HEK293 (cell line): ENCODE data around the gene VAT1L.

ENCODE experiments used
- CTCF ChIA-PET: fragments of 350-600 bp; formaldehyde crosslinking; extraction: SDS; loops from one replicate; lab custom pipeline; 2021; ENCODE audit warnings: antibody characterized with exemption; lab: Yijun Ruan, JAX
- POLR2A ChIA-PET: fragments of 300-600 bp; formaldehyde crosslinking; extraction: SDS; loops from one replicate; lab custom pipeline; 2020; ENCODE audit warnings: antibody characterized with exemption, inconsistent platforms; lab: Yijun Ruan, JAX
- H3K27ac ChIP-seq: fragments of 200-500 bp; sonication (Bioruptor generic); 2 replicates; pipeline ENCODE4 v1.5.1; 2014; ENCODE audit warnings: low read depth, low read length, control low read depth, inconsistent platforms; ENCODE audit errors: extremely low read depth
- H3K36me3 ChIP-seq, 2 experiments: fragments of 200-500 bp in 1 of 2; sonication (Bioruptor generic) in 1 of 2; 1 replicate in 1 of 2; 2 replicates in 1 of 2; pipeline ENCODE4 v1.5.1; 2014 to 2017; ENCODE audit warnings: inconsistent platforms in 2 of 2, low read length in 2 of 2; ENCODE audit not compliant: control insufficient read depth in 2 of 2, insufficient read depth in 1 of 2
- H3K4me1 ChIP-seq: fragments of 200-500 bp; sonication (Bioruptor generic); 2 replicates; pipeline ENCODE4 v1.5.1; 2014; ENCODE audit warnings: mild to moderate bottlenecking, low read length, inconsistent platforms; ENCODE audit not compliant: control insufficient read depth, insufficient read depth
- H3K4me3 ChIP-seq: 2 replicates; pipeline ENCODE4 v1.5.1; 2011; ENCODE audit warnings: low read depth, mild to moderate bottlenecking, control low read depth, low read length, moderate library complexity
- H3K9me3 ChIP-seq: fragments of 200-500 bp; sonication (Bioruptor generic); 2 replicates; pipeline ENCODE4 v1.5.1; 2014; ENCODE audit warnings: low read depth, low read length, inconsistent platforms; ENCODE audit not compliant: control insufficient read depth, insufficient read depth
- BCL11B ChIP-seq: fragments of 450-650 bp; formaldehyde crosslinking; IDR thresholded peaks from 2 replicates; pipeline ENCODE4 v1.5.1; 2016; ENCODE audit warnings: low read depth, missing biosample characterization, missing genetic modification characterization
- ZFHX2 ChIP-seq: fragments of 450-650 bp; formaldehyde crosslinking; conservative IDR thresholded peaks from 2 replicates; pipeline ENCODE4 v1.5.1; 2016; ENCODE audit warnings: missing biosample characterization, missing genetic modification characterization
- ZNF2 ChIP-seq: fragments of 450-650 bp; formaldehyde crosslinking; IDR thresholded peaks from 2 replicates; pipeline ENCODE4 v1.5.1; 2016; ENCODE audit warnings: missing biosample characterization, missing genetic modification characterization
- ZNF24 ChIP-seq: fragments of 450-650 bp; formaldehyde crosslinking; IDR thresholded peaks from 2 replicates; pipeline ENCODE4 v1.5.1; 2016; ENCODE audit warnings: missing biosample characterization, missing genetic modification characterization
- ZNF529 ChIP-seq: fragments of 450-650 bp; formaldehyde crosslinking; IDR thresholded peaks from 2 replicates; pipeline ENCODE4 v1.5.1; 2017; ENCODE audit warnings: missing genetic modification characterization, missing biosample characterization; ENCODE audit not compliant: insufficient replicate concordance
- ZNF560 ChIP-seq: fragments of 450-650 bp; formaldehyde crosslinking; IDR thresholded peaks from 2 replicates; pipeline ENCODE4 v1.5.1; 2017; ENCODE audit warnings: missing biosample characterization, missing genetic modification characterization, borderline replicate concordance
- ZNF585B ChIP-seq: fragments of 450-650 bp; formaldehyde crosslinking; IDR thresholded peaks from 2 replicates; pipeline ENCODE4 v1.5.1; 2016; ENCODE audit warnings: missing biosample characterization, missing genetic modification characterization
- ZNF629 ChIP-seq: fragments of 450-650 bp; formaldehyde crosslinking; IDR thresholded peaks from 2 replicates; pipeline ENCODE4 v1.5.1; 2017; ENCODE audit warnings: missing biosample characterization, missing genetic modification characterization
- ZNF791 ChIP-seq: fragments of 450-650 bp; formaldehyde crosslinking; IDR thresholded peaks from 2 replicates; pipeline ENCODE4 v1.5.1; 2016; ENCODE audit warnings: missing biosample characterization, missing genetic modification characterization
- ZNF792 ChIP-seq: fragments of 450-650 bp; formaldehyde crosslinking; IDR thresholded peaks from 2 replicates; pipeline ENCODE4 v1.5.1; 2016; ENCODE audit warnings: missing biosample characterization, missing genetic modification characterization
- ZNF830 ChIP-seq: fragments of 450-650 bp; IDR thresholded peaks from 2 replicates; pipeline ENCODE4 v1.5.0; 2018; ENCODE audit warnings: missing biosample characterization, missing genetic modification characterization, low read depth, mild to moderate bottlenecking, moderate library complexity
- ZNF843 ChIP-seq: fragments of 450-650 bp; formaldehyde crosslinking; IDR thresholded peaks from 2 replicates; pipeline ENCODE4 v1.5.1; 2016; ENCODE audit warnings: missing biosample characterization, missing genetic modification characterization
- TF ChIP-seq, protein P1 (sequence below): fragments of 450-650 bp; formaldehyde crosslinking; conservative IDR thresholded peaks from 2 replicates; pipeline ENCODE4 v1.5.1; 2016; ENCODE audit warnings: low read depth, missing biosample characterization, missing genetic modification characterization
- TF ChIP-seq, protein P2 (sequence below): fragments of 450-650 bp; formaldehyde crosslinking; IDR thresholded peaks from 2 replicates; pipeline ENCODE4 v1.5.1; 2016; ENCODE audit warnings: missing biosample characterization, missing genetic modification characterization
- TF ChIP-seq, protein P3 (sequence below): fragments of 450-650 bp; formaldehyde crosslinking; IDR thresholded peaks from 2 replicates; pipeline ENCODE4 v1.5.1; 2016; ENCODE audit warnings: missing biosample characterization, missing genetic modification characterization
- TF ChIP-seq, protein P4 (sequence below): fragments of 450-650 bp; formaldehyde crosslinking; IDR thresholded peaks from 2 replicates; pipeline ENCODE4 v1.5.1; 2016; ENCODE audit warnings: missing biosample characterization, missing genetic modification characterization
- TF ChIP-seq, protein P5 (sequence below): fragments of 450-650 bp; formaldehyde crosslinking; IDR thresholded peaks from 2 replicates; pipeline ENCODE4 v1.5.1; 2016; ENCODE audit warnings: missing biosample characterization, missing genetic modification characterization

VAT1L gene

DNA sequence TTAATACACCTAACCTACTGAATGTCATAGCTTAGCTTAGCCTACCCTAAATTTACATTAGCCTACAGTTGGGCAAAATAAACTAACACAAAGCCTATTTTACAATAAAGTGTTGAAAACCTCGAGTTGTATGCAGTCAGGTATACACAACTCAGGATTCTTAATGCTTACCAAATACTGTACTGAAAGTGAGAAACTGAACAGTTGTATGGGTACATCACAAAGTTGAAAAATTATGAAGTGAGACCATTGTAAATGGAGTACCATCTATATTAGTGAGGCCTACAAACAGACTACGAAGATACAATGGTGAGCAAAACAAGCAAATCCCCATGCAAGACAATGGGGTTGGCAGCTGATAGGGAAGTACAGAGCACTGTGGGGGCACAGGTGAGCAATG, 79.7 kb downstream of the VAT1L start (continued):
- TF ChIP-seq, protein P1, sequence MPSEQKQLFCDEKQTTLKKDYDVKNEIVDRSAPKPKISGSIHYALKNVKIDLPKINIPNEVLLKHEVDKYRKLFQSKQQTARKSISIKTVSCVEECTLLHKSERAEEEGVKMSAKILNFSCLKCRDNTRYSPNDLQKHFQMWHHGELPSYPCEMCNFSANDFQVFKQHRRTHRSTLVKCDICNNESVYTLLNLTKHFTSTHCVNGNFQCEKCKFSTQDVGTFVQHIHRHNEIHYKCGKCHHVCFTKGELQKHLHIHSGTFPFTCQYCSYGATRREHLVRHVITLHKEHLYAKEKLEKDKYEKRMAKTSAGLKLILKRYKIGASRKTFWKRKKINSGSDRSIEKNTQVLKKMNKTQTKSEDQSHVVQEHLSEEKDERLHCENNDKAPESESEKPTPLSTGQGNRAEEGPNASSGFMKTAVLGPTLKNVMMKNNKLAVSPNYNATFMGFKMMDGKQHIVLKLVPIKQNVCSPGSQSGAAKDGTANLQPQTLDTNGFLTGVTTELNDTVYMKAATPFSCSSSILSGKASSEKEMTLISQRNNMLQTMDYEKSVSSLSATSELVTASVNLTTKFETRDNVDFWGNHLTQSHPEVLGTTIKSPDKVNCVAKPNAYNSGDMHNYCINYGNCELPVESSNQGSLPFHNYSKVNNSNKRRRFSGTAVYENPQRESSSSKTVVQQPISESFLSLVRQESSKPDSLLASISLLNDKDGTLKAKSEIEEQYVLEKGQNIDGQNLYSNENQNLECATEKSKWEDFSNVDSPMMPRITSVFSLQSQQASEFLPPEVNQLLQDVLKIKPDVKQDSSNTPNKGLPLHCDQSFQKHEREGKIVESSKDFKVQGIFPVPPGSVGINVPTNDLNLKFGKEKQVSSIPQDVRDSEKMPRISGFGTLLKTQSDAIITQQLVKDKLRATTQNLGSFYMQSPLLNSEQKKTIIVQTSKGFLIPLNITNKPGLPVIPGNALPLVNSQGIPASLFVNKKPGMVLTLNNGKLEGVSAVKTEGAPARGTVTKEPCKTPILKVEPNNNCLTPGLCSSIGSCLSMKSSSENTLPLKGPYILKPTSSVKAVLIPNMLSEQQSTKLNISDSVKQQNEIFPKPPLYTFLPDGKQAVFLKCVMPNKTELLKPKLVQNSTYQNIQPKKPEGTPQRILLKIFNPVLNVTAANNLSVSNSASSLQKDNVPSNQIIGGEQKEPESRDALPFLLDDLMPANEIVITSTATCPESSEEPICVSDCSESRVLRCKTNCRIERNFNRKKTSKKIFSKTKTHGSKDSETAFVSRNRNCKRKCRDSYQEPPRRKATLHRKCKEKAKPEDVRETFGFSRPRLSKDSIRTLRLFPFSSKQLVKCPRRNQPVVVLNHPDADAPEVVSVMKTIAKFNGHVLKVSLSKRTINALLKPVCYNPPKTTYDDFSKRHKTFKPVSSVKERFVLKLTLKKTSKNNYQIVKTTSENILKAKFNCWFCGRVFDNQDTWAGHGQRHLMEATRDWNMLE (tag by site-specific recombination) = no peak

DNA sequence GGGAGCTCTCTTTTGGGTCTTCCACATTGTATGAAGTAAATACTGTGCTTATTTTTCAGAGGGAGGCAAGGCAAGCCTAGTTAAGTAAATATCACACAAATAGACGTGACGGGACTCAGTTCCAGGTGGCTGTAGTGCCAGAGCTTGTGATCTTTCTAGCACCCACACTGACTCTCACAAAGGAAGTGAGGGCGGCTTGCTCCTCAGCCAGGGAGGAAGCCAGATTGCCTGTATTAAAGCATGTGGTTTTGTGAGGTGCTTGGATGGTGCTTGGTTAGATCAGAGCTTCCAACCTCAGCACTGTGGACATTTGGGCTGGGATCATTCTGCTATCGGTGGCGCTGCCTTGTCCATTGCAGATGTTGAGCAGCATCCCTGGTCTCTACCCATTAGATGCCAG, 80.1 kb downstream of the VAT1L start:
- POLR2A ChIA-PET = no interaction called here
- Histone ChIP-seq H3K4me1 (peaks cover 5% of the 10 kb centered on the region; the same call in 1 of the 2 replicates), H3K36me3 (no peaks in the 10 kb centered on the region), H3K9me3 (no peaks in the 10 kb centered on the region), H3K4me3 (no peak overlapping the region)
- CTCF ChIA-PET = interaction anchor here (0.5 kb wide), 1 partner anchor 83 kb away, joined by 3 read pairs; no protein-coding TSS in a partner anchor
- TF ChIP-seq ZNF791 (tag by site-specific recombination) (no peak), ZNF560 (tag by site-specific recombination) (no peak), ZNF629 (tag by site-specific recombination) (no peak), ZNF24 (tag by site-specific recombination) (no peak), ZNF792 (no peak), ZNF830 (tag by site-specific recombination) (no peak), ZFHX2 (tag by site-specific recombination) (no peak), BCL11B (no peak), ZNF843 (tag by site-specific recombination) (no peak), ZNF585B (tag by site-specific recombination) (no peak), ZNF529 (tag by site-specific recombination) (no peak), ZNF2 (tag by site-specific recombination) (no peak)
- TF ChIP-seq, protein P1 (tag by site-specific recombination) = no peak
- TF ChIP-seq, protein P2, sequence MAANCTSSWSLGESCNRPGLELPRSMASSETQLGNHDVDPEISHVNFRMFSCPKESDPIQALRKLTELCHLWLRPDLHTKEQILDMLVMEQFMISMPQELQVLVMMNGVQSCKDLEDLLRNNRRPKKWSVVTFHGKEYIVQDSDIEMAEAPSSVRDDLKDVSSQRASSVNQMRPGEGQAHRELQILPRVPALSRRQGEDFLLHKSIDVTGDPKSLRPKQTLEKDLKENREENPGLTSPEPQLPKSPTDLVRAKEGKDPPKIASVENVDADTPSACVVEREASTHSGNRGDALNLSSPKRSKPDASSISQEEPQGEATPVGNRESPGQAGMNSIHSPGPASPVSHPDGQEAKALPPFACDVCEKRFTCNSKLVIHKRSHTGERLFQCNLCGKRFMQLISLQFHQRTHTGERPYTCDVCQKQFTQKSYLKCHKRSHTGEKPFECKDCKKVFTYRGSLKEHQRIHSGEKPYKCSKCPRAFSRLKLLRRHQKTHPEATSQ (tag by site-specific recombination) = no peak
- TF ChIP-seq, protein P3, sequence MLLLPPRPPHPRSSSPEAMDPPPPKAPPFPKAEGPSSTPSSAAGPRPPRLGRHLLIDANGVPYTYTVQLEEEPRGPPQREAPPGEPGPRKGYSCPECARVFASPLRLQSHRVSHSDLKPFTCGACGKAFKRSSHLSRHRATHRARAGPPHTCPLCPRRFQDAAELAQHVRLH (tag by site-specific recombination) = no peak
- TF ChIP-seq, protein P4, sequence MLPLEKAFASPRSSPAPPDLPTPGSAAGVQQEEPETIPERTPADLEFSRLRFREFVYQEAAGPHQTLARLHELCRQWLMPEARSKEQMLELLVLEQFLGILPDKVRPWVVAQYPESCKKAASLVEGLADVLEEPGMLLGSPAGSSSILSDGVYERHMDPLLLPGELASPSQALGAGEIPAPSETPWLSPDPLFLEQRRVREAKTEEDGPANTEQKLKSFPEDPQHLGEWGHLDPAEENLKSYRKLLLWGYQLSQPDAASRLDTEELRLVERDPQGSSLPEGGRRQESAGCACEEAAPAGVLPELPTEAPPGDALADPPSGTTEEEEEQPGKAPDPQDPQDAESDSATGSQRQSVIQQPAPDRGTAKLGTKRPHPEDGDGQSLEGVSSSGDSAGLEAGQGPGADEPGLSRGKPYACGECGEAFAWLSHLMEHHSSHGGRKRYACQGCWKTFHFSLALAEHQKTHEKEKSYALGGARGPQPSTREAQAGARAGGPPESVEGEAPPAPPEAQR = no peak
- TF ChIP-seq, protein P5, sequence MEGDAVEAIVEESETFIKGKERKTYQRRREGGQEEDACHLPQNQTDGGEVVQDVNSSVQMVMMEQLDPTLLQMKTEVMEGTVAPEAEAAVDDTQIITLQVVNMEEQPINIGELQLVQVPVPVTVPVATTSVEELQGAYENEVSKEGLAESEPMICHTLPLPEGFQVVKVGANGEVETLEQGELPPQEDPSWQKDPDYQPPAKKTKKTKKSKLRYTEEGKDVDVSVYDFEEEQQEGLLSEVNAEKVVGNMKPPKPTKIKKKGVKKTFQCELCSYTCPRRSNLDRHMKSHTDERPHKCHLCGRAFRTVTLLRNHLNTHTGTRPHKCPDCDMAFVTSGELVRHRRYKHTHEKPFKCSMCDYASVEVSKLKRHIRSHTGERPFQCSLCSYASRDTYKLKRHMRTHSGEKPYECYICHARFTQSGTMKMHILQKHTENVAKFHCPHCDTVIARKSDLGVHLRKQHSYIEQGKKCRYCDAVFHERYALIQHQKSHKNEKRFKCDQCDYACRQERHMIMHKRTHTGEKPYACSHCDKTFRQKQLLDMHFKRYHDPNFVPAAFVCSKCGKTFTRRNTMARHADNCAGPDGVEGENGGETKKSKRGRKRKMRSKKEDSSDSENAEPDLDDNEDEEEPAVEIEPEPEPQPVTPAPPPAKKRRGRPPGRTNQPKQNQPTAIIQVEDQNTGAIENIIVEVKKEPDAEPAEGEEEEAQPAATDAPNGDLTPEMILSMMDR (tag by site-specific recombination) = no peak
- TF ChIP-seq, all 188 proteins: peak for 0
- H3K27ac ChIP-seq = no peak overlapping the region
